GM18873 (cell line): ENCODE data around the gene ZSCAN25.
"Not testable (repeated sequence)": the region's sequence is repeated elsewhere in the genome, so short reads cannot be mapped to it uniquely, and the experiment has no call there.

Source experiments
- ATAC-seq: cut with Tn5 transposase; IDR thresholded peaks from one replicate; pipeline ENCODE4 v1.9.1; 2021; ENCODE audit warnings: mild to moderate bottlenecking, moderate library complexity, moderate number of reproducible peaks; ENCODE audit not compliant: unreplicated experiment, low FRiP score

ZSCAN25 gene

DNA sequence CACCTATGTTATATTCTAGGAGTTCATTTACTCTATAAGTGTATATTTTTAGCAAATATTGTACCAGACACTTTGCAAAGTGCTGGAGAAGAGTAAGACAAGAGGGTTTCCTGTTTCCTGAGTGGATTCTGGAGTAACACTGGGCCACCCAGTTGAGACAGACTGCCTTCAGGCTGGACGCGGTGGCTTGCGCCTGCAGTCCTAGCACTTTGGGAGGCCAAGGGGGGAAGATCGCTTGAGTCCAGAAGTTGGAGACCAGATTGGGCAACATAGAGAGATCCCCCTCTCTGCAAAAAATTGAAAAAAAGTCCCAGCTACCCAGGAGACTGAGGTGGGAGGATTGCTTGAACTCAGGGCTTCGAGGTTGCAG, 772 bp upstream of the ZSCAN25 start:
- ATAC-seq, result no peak

DNA sequence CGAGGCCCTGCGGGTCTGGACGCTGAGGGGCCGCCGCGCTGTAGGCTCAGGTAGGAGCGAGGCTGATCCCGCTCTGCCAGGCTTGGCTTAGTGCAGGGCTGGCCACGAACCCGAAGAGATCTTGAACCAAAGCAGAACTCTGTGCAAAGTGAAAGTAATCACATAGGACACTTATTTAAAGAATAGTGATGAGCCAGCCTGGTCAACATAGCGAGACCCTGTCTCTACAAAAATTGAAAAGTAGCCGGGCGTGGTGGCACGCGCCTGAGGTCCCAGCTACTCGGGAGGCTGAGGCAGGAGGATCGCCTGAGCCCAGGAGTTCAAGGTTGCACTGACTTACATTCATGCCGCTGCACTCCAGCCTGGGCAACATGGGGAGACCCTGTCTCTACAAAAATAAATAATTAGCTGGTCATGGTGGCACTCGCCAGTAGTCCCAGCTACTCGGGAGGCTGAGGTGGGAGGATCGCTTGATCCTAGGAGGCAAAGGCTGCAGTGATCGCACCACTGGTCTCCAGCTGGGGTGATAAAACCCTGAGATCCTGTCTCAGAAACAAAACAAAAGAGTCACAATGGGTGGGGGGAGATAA, 541 bp downstream of the ZSCAN25 start:
- ATAC-seq, result no peak

DNA sequence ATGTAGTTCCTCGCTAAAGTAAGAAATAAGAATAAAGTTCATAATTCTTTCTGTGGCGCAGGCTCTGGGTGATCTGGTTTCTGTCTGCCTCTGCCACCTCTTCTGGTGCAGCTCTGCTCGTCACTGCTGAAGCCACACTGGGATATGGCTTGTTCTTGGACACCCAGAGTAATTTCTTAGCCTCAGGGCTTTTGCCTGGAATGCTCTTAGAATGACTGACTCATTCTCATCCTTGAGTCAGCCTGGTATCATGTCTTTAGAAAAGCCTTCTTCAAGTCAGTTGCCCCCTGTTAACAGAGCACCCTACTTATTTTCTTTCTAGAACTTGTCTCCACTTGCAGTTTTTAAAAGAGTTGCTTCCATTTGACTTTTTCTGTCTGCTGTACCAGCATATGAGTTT, 2.0 kb downstream of the ZSCAN25 start:
- ATAC-seq, result no peak

DNA sequence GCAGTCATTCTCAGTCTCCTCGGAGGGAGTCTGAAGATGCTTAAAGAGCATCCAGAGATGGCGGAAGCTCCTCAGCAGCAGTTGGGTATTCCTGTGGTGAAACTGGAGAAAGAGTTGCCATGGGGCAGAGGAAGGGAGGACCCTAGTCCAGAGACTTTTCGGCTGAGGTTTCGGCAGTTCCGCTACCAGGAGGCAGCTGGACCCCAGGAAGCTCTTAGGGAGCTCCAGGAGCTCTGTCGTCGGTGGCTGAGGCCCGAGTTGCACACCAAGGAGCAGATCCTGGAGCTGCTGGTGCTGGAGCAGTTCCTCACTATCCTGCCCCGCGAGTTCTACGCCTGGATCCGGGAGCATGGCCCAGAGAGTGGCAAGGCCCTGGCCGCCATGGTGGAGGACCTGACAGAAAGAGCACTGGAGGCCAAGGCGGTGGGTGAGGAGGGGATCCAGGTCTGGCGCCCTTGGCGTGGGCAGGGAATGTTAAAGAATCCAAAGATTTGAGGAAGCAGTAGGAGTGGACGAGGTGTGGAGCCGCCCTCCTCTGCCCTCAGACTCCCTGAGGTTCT, 2.9 kb downstream of the ZSCAN25 start:
- ATAC-seq, result no peak

DNA sequence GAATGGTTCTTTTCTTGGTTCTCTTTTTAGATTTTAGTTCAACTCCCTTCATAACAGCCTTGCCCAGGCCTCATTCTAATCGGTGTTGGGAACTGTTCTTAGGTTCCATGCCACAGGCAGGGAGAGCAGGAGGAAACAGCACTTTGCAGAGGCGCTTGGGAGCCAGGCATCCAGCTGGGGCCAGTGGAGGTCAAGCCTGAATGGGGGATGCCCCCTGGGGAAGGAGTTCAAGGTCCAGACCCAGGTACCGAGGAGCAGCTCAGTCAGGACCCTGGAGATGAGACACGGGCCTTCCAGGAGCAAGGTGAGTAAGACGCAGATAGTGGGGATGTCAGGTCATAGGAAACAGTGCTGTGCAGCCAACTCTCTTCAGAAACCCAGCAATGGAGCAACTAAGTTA, 4.5 kb downstream of the ZSCAN25 start:
- no peak for ATAC-seq

DNA sequence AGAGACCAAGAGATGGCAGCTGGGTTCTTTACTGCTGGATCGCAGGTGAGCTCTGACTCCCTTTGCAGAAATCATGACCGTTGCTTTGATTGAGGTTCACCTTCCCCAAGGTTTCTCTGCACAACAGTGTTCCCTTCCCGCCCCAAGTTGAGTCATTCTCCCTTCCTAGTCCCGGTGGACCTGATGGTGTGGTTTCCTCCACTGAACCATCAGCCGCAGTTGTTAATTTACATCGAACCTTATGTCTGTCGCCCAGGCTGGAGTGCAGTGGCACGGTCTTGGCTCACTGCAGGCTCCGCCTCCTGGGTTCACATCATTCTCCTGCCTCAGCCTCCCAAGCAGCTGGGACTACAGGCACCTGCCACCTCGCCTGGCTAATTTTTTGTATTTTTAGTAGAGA, 5.8 kb downstream of the ZSCAN25 start:
- ATAC-seq, result no peak

DNA sequence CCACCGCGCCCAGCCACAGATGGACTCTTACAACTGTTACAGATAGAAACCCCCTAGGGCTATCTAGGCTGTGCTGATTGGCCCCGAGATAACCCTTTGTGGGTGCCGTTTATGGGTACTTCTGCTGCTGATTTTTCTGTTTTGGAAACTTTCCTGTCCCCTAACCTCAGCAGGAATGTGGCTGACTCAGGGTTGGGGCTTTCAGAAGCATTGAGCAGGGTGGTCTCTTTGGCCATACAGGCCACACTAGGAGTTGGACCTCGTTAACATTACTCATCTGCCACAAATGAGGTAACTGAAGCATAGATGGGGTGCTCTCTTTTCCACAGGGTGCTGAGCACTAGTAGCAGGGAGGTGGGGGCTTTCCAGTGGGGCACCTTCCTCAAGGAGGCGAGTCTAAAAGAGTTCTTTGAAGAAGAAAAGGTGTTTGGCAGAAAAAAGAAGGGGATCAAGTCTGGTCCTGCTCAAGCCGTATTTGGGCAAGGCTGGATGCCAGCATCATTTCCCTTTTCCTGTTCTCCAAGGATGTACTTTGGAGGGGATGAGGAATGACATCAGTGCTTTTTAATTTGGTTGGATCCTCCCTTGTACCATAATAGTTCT, 6.4 kb downstream of the ZSCAN25 start:
- no peak for ATAC-seq

DNA sequence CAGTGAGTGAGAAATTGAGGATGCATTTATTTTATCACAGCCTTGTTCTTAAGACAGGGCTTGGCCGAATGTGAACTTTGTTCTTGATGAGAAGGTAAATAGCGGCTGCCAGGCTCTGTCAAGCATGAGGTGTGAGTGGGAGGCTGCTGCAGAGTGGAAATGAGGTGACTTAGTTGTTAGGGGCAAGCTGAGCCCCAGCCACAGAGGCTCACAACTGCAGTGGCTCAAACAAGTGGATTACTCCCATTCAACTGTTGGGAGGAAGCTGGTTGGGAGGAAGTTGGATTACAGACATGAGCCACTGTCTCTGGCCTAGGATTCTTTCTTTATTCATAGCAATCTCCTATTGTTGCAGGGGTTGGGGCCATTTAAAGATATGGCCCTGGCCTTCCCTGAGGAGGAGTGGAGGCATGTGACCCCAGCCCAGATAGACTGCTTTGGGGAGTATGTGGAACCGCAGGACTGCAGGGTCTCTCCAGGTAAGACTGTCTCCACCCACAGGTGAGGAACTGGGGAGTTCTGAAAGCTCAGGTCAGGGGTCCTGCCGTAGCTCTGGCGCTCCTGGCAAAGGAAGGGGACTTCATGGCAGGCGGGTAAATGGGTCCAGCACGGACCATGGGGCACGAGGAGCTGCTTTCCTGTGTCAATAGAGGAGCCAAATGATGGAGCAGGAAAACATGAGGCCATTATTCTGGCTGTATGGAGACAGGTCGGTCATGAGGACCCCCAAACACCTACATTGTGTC, 7.1 kb downstream of the ZSCAN25 start:
- ATAC-seq, result no peak

DNA sequence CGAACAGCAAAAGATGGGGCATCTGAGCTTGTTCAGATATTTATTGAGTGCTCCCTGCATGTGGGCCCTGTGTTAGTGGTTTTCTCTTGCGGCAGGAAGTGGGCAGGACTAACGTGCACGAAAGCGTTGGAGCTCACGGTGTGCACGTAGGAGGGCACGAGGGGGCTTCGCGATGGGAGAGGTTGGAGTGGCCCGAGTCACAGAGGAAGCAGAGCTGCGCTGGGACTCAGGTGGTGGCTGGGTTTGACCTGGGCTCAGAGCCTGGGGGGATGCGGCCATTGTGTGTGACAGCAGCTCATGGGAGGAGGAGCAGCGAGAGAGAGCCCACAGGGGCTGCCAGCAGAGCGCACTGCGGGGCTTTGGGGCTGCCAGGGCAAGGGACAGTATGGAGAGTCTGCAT, 7.7 kb downstream of the ZSCAN25 start:
- ATAC-seq, result no peak

DNA sequence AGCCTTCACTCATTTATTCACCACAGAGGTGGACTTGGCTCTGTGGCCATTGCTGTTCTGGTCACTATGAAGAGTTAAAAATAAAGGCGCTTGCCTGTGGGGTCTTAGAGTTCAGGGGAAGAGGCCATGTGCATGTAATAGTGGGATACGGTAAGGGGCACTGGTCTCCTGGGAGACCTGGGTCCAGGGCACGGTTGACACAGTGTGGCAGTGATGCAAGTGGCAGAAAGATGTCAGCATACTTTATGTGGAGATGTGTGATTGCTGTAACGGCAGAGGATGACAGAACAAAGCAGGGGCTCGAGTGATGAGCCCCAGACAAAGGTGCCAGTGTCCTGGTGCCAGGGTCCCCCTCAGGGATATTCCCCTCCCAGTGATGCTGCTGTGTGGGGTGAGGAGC, 8.6 kb downstream of the ZSCAN25 start:
- no peak for ATAC-seq

DNA sequence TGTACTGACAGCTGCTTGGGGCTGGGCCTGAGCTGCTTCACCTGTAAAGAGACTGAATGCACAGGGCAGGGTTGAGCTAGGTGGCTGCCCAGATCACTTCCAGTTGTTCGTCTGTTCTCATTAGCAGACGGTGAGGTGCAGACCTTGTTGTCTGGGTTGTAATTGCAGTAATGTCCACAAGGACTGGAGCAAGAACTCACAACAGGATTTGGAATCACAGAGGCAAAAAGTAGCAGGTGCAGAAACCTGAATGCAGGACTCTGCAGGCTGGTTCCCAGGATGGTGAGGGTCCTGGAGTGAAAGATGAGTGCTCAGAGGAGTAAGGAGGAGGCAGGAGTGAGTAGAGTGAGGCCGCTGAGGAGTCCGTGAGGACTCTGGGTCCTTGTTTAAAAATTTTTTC, 9.2 kb downstream of the ZSCAN25 start:
- no peak for ATAC-seq

DNA sequence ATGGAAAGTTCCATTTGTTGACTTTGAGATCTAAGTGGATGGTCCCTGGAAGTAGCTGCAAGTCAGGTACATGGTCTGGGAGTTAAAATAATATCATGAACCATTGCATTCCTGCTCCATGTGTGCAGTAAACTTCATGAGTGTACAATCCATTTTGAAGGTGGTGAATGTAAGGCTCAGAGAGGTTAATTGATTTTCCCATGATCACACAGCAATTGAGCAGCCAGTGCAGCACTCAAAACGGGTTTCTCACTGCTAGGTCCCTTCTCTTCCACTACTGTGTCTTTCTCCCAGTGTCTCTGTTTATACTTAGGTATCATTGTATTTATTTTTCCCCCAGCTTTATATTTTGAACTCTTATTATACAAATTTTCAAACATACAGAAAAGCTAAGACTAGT, 9.9 kb downstream of the ZSCAN25 start:
- ATAC-seq, result no peak

DNA sequence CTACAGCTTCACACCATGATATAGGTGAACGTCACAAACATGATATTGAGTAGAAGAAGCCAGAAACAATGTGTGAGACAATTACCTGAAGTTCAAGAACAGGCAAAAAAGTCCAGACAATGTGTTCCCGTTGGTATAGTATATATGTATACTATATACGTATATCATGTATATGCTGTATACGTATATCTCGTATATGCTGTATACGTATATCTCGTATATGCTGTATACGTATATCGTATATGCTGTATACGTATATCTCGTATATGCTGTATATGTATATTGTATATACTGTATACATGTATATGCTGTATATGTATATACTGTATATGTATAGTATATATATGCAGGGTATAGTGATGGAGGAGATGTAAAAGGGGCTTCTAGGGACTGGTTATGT, 10.8 kb downstream of the ZSCAN25 start:
- ATAC-seq, result no peak

DNA sequence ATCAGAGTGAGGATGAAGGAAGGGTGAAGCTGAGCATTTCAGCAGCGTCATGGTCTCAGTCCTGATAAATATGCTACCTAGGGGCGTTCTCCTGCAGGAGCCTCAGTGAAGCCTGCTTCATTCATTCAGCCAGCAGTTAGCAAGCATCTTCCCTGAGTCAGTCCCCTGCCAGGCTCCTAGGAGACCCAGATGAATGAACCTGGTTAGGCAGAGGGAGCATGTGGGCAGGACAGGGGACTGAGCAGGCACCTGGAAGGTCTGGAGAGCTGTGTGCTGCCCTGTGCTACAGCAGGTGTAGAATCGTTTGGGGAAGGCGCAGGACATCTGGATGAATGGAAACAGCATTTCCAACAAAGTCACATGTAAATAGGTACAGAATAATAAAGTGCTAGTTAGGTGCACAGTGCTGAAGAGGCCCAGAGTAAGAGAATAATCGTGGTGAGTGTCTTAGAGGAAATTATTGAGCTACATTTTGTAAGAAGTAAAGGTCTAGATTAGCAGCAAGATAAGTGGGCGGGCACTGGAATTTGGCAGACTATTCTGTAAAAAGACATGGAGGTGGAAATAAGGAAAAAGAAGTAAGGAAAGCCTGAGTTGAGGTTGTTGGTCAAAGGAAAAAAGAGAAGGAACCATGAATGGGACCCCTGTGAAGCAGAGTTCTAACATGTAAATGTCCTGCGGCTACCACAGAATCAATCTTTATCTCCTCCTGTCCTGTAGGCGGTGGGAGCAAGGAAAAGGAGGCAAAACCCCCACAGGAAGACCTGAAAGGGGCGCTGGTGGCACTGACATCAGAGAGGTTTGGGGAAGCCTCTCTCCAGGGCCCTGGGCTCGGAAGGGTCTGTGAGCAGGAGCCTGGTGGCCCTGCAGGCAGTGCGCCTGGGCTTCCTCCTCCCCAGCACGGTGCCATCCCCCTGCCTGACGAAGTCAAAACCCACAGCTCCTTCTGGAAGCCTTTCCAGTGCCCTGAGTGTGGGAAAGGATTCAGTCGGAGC, 12.0 kb downstream of the ZSCAN25 start:
- no peak for ATAC-seq

DNA sequence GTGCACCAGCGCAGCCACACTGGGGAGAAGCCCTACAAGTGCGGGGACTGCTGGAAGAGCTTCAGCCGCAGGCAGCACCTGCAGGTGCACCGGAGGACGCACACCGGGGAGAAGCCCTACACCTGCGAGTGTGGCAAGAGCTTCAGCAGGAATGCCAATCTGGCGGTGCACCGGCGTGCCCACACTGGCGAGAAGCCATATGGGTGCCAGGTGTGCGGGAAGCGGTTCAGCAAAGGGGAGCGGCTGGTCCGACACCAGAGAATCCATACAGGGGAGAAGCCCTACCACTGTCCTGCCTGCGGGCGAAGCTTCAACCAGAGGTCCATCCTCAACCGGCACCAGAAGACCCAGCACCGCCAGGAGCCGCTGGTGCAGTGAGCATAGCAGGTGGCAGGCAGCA, 12.9 kb downstream of the ZSCAN25 start:
- ATAC-seq, result no peak

DNA sequence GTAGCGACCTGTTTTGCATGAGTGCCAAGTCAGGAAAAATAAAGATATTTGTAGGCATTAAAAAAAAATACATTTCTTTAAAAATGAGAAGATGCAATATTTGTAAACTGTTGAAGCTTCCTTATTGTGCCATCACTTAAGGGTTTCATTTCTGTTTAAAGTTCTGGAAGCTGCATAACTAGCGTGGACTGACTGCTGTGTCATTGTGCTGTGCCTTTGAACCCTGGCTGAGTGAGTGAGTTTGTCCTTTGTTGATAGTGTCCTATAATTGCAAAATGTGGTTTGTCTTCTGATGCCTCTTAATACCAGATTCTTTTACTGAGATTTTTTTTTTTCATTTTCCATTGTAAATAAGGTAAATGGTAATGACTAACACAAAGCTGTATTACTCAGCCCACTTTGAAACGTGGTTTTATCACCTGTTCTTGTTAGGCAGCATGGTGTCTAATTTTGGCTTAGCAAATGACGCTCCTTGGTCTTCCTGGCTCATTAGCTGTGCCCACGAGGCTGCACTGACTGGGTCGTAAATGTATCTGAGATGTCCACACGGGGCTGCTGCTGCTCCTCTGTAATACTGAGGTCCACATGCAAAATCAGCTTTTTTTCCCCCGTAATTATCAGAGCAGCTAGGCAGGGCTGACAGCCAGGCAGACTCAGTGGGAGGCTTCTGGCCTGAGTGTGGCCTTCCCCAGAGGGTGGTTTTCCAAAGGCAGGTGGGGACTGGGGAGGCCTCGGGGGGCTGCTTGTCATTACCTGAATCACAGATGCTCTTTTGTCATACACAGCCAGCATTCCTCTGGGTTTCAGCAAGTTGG, 14.8 kb downstream of the ZSCAN25 start:
- ATAC-seq, result no peak

DNA sequence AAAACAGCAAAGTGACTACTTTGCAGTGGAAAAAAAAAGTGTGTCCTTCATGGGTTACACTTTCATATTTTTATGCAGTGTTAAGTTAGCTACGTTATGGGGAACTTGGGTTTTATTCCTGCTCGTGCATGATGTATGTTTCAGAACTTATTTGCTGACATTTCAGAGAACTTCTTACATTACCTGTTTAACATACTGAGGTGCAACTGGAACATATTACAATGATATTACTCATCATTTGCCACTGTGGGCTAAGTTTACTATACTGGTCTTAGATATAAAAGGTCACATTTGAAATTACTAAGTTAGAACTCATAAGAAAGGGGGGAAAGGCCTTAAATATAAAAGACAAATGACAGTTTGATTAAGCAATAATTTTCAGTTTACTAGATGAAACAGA, 20.7 kb downstream of the ZSCAN25 start:
- ATAC-seq, result not testable (repeated sequence)

DNA sequence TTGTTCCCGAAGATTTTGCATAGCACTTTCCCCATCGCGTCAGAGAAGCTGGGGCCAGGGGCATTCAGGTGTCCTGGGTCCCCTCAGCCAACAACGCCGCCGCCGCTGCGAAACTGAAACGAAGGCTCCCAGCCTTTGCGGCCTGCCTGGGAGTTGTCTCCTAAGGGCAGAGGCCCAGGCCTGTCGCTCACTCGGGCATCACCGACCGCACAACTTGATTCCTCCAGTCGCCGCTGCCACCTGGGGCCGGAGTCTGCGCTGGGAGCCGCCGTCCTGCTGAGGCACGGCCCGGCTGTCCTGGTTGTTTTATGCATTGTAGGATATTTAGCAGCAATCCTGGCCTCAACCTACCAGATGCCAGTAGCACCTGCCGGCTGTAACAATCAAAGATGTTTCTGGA, 22.0 kb downstream of the ZSCAN25 start:
- no peak for ATAC-seq

DNA sequence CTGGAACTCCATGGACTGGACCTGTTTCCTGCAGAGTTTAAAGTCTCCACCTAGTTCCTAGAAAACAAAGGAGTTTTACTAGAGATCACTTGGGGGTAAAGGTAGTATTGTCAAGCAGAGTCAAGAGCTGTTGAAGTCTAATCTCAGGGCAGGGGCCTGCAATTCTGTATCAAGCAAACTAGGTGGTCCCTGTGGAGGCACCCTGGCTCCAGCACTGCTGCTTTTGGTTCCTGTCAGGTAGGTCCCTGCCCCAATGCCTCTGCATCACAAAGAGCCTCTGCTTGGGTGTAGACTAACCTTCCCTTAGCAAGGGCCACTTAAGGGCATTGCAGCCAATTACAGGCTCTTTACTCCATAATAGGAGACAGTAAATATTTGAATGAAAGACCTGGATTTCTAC, 22.5 kb downstream of the ZSCAN25 start:
- ATAC-seq, result no peak

DNA sequence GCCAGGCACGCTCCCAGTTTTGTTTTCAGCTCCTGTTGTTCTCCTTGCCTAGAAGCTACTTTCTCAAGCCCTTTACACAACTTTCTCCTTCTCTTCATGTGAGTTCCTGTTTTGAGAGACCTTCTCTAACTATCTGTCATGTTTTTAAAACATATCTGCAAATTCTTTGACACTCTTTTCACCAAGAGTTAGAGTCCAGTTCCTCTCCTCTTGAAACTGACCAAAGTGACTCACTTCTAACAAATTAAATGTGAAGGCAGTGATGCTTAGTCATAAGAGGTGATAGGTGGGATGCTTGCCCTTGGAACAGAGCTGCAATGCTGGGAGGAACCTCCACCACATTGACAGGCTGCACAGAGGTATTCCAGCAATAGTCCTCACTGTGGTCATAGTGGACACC, 25.3 kb downstream of the ZSCAN25 start:
- ATAC-seq, result no peak
